Panc1 (cell line): Measurements from ENCODE around the gene BMP8B. TPM values are rescaled to one million over a fixed set of nuclear protein-coding genes. Genes with fewer than 3 reads are reported as not detected.

ENCODE experiments used
- ATAC-seq: fragments of 200-7000 bp; cut with Tn5 transposase; 2 replicates; pipeline ENCODE4 v1.9.1; 2020; ENCODE audit warnings: mild to moderate bottlenecking, moderate library complexity
- BruUV-seq: library from RNA; stranded (reverse); fragments of 400-500 nt; replicated peaks from 2 replicates; lab custom pipeline; 2021; lab: Mats Ljungman, UMichigan
- CTCF ChIA-PET: fragments of 300-600 bp; sonication (Branson Sonifier 250); formaldehyde crosslinking; loops from one replicate; lab custom pipeline; 2022; ENCODE audit warnings: antibody characterized with exemption; lab: Charles Lee
- POLR2A ChIA-PET: fragments of 300-600 bp; sonication (Branson Sonifier 250); formaldehyde crosslinking; loops from one replicate; lab custom pipeline; 2022; ENCODE audit warnings: antibody characterized with exemption; lab: Charles Lee
- DNase-seq: peaks from one replicate; pipeline ENCODE4 v3.0.0-alpha.2; 2010; ENCODE audit warnings: low read depth, low spot score
- H3K27ac ChIP-seq: 2 replicates; pipeline ENCODE4 v1.5.1; 2011; ENCODE audit warnings: mild to moderate bottlenecking, low read length, inconsistent platforms
- H3K27me3 ChIP-seq: fragments of 200-500 bp; sonication (Bioruptor generic); 2 replicates; pipeline ENCODE4 v1.6.0; 2014; ENCODE audit warnings: low read length, inconsistent platforms; ENCODE audit not compliant: control insufficient read depth, insufficient read depth
- H3K36me3 ChIP-seq: fragments of 200-500 bp; sonication (Bioruptor generic); 2 replicates; pipeline ENCODE4 v1.5.1; 2014; ENCODE audit warnings: inconsistent platforms, mild to moderate bottlenecking, low read length, moderate library complexity; ENCODE audit not compliant: control insufficient read depth, insufficient read depth
- H3K4me1 ChIP-seq: 2 replicates; pipeline ENCODE4 v1.5.1; 2011; ENCODE audit warnings: inconsistent platforms, mild to moderate bottlenecking, low read length, moderate library complexity; ENCODE audit not compliant: control insufficient read depth, insufficient read depth
- H3K4me3 ChIP-seq, 2 experiments: 2 replicates each; pipeline ENCODE4 v1.5.1; 2011 to 2012; ENCODE audit warnings: low read depth in 2 of 2, low read length in 2 of 2, mild to moderate bottlenecking in 2 of 2, inconsistent platforms in 1 of 2, moderate library complexity in 1 of 2
- H3K9me3 ChIP-seq: fragments of 200-500 bp; sonication (Bioruptor generic); 2 replicates; pipeline ENCODE4 v1.5.1; 2014; ENCODE audit warnings: low read depth, mild to moderate bottlenecking, inconsistent platforms, low read length, moderate library complexity; ENCODE audit not compliant: control insufficient read depth, insufficient read depth
- CTCF ChIP-seq: fragments of 450-650 bp; IDR thresholded peaks from 2 replicates; pipeline ENCODE4 v1.5.1; 2017; ENCODE audit warnings: mild to moderate bottlenecking
- POLR2AphosphoS5 ChIP-seq: IDR thresholded peaks from 2 replicates; pipeline ENCODE4 v1.6.1; 2012; ENCODE audit warnings: mild to moderate bottlenecking, low read depth, low read length, moderate library complexity
- REST ChIP-seq, 2 experiments: IDR thresholded peaks; 2 replicates each; pipeline ENCODE4 v1.6.1; 2011 to 2012; ENCODE audit warnings: low read depth in 2 of 2, control low read depth in 1 of 2, low read length in 1 of 2, mild to moderate bottlenecking in 1 of 2, moderate library complexity in 1 of 2; ENCODE audit not compliant: insufficient read depth in 1 of 2
- SIN3A ChIP-seq: IDR thresholded peaks from 2 replicates; pipeline ENCODE4 v1.6.1; 2012; ENCODE audit warnings: low read depth, mild to moderate bottlenecking, low read length, moderate library complexity, borderline replicate concordance; ENCODE audit not compliant: insufficient read depth
- TCF7L2 ChIP-seq: IDR thresholded peaks from 2 replicates; pipeline ENCODE4 v1.6.1; 2011; ENCODE audit warnings: mild to moderate bottlenecking, low read depth, low read length, inconsistent platforms
- in situ Hi-C: cut with HindIII; loops from 2 replicates; pipeline ENCODE4 v1.10.0; 2016; ENCODE audit warnings: low sequenced_read_pairs, low pct_unique_long_range_greater_than_20kb
- intact Hi-C: fragments of 100-400 bp; cut with micrococcal nuclease; formaldehyde crosslinking; loops from one replicate; pipeline ENCODE4 v1.10.0; 2022; ENCODE audit not compliant: unreplicated experiment
- total RNA-seq: library from RNA; stranded (reverse); gene quantifications from one replicate; pipeline ENCODE4 v1.2.1, GENCODE V29; 2021; ENCODE audit not compliant: unreplicated experiment

BMP8B gene
- total RNA-seq, 1 experiment from 2014 or later = 3.7 TPM

- BruUV-seq = no TSS peak
- Histone ChIP-seq H3K4me1 (no peaks in the 10 kb centered on the region), H3K27me3 (peaks cover 5% of the 10 kb centered on the region; the same call in 1 of the 2 replicates), H3K9me3 (no peaks in the 10 kb centered on the region), H3K36me3 (no peaks in the 10 kb centered on the region), H3K27ac (no peak overlapping the region), H3K4me3 (no peak overlapping the region)
- ATAC-seq = peak; percentile 71; the same call in 1 of the 2 replicates
- ChIA-PET POLR2A (interaction anchor here (1.0 kb wide), 1 partner anchor 146 kb away, joined by 3 read pairs; no protein-coding TSS in a partner anchor), CTCF (no interaction called here)
- no peak for DNase-seq
- TF ChIP-seq CTCF (no peak), POLR2AphosphoS5 (no peak), TCF7L2 (no peak), REST (IDR thresholded peaks at IDR 0.05; ENCODE audit: insufficient read depth in 1 of 2, low read depth in 2 of 2, low read length in 1 of 2) (no peak), SIN3A (no peak)
- intact Hi-C loops (loop anchor here (5.0 kb wide), 1 partner anchor 124 kb away; no protein-coding TSS in a partner anchor), in situ Hi-C loops (no loop called here)
Observed at GRCh38 chr1:39721664-39722063, 67.0 kb downstream of the BMP8B start.

- ChIA-PET POLR2A (no interaction called here), CTCF (interaction anchor here (0.7 to 1.5 kb wide), 9 partner anchors 21 to 241 kb away, joined by 3 to 8 read pairs (median 5); no protein-coding TSS in a partner anchor)
- intact Hi-C loops = loop anchor here (5.0 kb wide), 1 partner anchor 123 kb away; no protein-coding TSS in a partner anchor
- Histone ChIP-seq H3K27ac (no peak overlapping the region), H3K9me3 (no peaks in the 10 kb centered on the region), H3K4me3 (no peak overlapping the region), H3K4me1 (no peaks in the 10 kb centered on the region), H3K36me3 (no peaks in the 10 kb centered on the region), H3K27me3 (peaks cover 2% of the 10 kb centered on the region; the same call in 1 of the 2 replicates)
- TF ChIP-seq POLR2AphosphoS5 (no peak), CTCF (peak; percentile 74)
- peak; percentile 61 for DNase-seq
- ATAC-seq = peak; percentile 83
- BruUV-seq = no TSS peak
- in situ Hi-C loops = no loop called here
Observed at GRCh38 chr1:39720094-39720999, 68.3 kb downstream of the BMP8B start.
